Nephron (organoid): ENCODE data around the gene GJA10.
"Not testable (repeated sequence)": the region's sequence is repeated elsewhere in the genome, so short reads cannot be mapped to it uniquely, and the experiment has no call there.

Experiments used
- H3K27ac Mint-ChIP-seq, 3 experiments: 2 replicates each; pipeline ENCODE4 v1.8.0; 2020; ENCODE audit warnings: mixed read lengths in 3 of 3, mild to moderate bottlenecking in 2 of 3, moderate library complexity in 1 of 3
- H3K27me3 Mint-ChIP-seq: 2 replicates; pipeline ENCODE4 v1.8.0; 2021; ENCODE audit warnings: low read depth, mild to moderate bottlenecking, moderate library complexity, mixed read lengths
- H3K36me3 Mint-ChIP-seq: 2 replicates; pipeline ENCODE4 v1.8.0; 2020; ENCODE audit warnings: low read depth, mixed read lengths
- H3K4me1 Mint-ChIP-seq: 2 replicates; pipeline ENCODE4 v1.8.0; 2020; ENCODE audit warnings: mixed read lengths
- H3K4me3 Mint-ChIP-seq, 3 experiments: 2 replicates each; pipeline ENCODE4 v1.8.0; 2020; ENCODE audit warnings: mild to moderate bottlenecking in 3 of 3, mixed read lengths in 3 of 3, moderate library complexity in 2 of 3
- H3K9me3 Mint-ChIP-seq: 2 replicates; pipeline ENCODE4 v1.8.0; 2020; ENCODE audit warnings: mixed read lengths
- TF ChIP-seq, protein P1 (sequence below), 3 experiments: fragments of 200-600 bp; sonication (generic); IDR thresholded peaks; one replicate each; pipeline ENCODE4 v1.5.0; 2021; ENCODE audit warnings: antibody characterized with exemption in 3 of 3; ENCODE audit not compliant: unreplicated experiment in 3 of 3

The GJA10 gene

GRCh38 chr6:89894169-89894568 lies at the start of gene GJA10:
TSS of gene GJA10 (plus strand) at chr6:89894469. CDS start at chr6:89894469, 0 bp downstream.
- Mint-ChIP-seq H3K36me3 (no peaks in the 10 kb centered on the region), H3K9me3 (no peaks in the 10 kb centered on the region), H3K4me1 (no peaks in the 10 kb centered on the region), H3K27me3 (peaks cover 30% of the 10 kb centered on the region), H3K4me3 (no peak within 1 kb of the TSS), H3K27ac (no peak within 1 kb of the TSS)
- TF ChIP-seq, protein P1, sequence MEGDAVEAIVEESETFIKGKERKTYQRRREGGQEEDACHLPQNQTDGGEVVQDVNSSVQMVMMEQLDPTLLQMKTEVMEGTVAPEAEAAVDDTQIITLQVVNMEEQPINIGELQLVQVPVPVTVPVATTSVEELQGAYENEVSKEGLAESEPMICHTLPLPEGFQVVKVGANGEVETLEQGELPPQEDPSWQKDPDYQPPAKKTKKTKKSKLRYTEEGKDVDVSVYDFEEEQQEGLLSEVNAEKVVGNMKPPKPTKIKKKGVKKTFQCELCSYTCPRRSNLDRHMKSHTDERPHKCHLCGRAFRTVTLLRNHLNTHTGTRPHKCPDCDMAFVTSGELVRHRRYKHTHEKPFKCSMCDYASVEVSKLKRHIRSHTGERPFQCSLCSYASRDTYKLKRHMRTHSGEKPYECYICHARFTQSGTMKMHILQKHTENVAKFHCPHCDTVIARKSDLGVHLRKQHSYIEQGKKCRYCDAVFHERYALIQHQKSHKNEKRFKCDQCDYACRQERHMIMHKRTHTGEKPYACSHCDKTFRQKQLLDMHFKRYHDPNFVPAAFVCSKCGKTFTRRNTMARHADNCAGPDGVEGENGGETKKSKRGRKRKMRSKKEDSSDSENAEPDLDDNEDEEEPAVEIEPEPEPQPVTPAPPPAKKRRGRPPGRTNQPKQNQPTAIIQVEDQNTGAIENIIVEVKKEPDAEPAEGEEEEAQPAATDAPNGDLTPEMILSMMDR (IDR thresholded peaks at IDR 0.05; ENCODE audit: unreplicated experiment in 3 of 3), result no peak

- not testable (repeated sequence) for H3K27me3 Mint-ChIP-seq, H3K9me3 Mint-ChIP-seq, H3K27ac Mint-ChIP-seq, H3K4me3 Mint-ChIP-seq
- peaks cover 35% of the 10 kb centered on the region for H3K36me3 Mint-ChIP-seq
- peaks cover 11% of the 10 kb centered on the region for H3K4me1 Mint-ChIP-seq
Measured at GRCh38 chr6:89847513-89847912, 46.8 kb upstream of the GJA10 start.

DNA sequence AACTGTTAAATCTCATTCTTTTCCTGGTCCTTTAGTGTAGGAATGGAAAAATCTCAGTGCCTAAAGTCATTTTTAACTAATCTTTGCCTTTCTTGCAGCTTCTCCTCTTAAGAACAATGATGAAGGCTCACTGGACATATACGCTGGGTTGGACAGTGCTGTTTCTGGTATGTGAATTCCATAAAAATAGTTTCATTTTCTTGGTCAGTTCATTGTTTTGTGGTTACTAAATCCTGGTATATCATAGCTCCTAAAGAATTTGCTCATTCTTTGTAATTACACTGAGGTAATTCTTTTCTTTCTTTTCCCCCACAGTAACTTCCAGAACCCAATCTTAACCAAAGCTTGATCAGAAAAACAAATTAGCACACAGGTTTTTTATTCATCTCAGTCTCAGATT lies 41.2 kb upstream of the GJA10 start:
- Mint-ChIP-seq H3K9me3 (no peaks in the 10 kb centered on the region), H3K36me3 (peaks cover 61% of the 10 kb centered on the region), H3K27me3 (no peaks in the 10 kb centered on the region), H3K4me1 (no peaks in the 10 kb centered on the region), H3K27ac (no peak overlapping the region), H3K4me3 (no peak overlapping the region)
- TF ChIP-seq, protein P1 (IDR thresholded peaks at IDR 0.05; ENCODE audit: unreplicated experiment in 3 of 3), result no peak

DNA sequence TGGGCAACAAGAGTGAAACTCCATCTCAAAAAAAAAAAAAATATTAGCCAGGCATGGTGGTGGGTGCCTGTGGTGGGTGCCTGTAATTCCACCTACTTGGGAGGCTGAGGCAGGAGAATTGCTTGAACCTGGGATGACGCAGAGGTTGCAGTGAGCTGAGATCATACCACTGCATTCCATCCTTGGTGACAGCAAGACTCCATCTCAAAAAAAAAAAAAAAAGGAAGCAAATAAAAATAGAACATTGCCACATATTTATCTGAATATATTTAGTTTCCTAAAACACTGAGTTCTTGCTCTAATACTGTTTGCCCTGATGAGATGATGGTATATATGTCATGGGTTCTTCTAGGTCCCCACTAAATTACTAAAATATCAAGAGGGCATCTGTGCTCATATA lies 36.2 kb upstream of the GJA10 start:
- H3K27me3 Mint-ChIP-seq, result no peaks in the 10 kb centered on the region
- peaks cover 65% of the 10 kb centered on the region for H3K36me3 Mint-ChIP-seq
- H3K9me3 Mint-ChIP-seq, result peaks cover 2% of the 10 kb centered on the region
- TF ChIP-seq, protein P1 (IDR thresholded peaks at IDR 0.05; ENCODE audit: unreplicated experiment in 3 of 3), result no peak
- no peak overlapping the region for H3K4me3 Mint-ChIP-seq
- H3K4me1 Mint-ChIP-seq, result no peaks in the 10 kb centered on the region
- no peak overlapping the region for H3K27ac Mint-ChIP-seq

- Mint-ChIP-seq H3K36me3 (peaks cover 68% of the 10 kb centered on the region), H3K27ac (no peak overlapping the region), H3K27me3 (no peaks in the 10 kb centered on the region), H3K9me3 (peaks cover 2% of the 10 kb centered on the region), H3K4me1 (no peaks in the 10 kb centered on the region), H3K4me3 (no peak overlapping the region)
- TF ChIP-seq, protein P1 (IDR thresholded peaks at IDR 0.05; ENCODE audit: unreplicated experiment in 3 of 3), result no peak
Measured at GRCh38 chr6:89859744-89860143, 34.5 kb upstream of the GJA10 start.

- Mint-ChIP-seq H3K9me3 (peaks cover 2% of the 10 kb centered on the region), H3K36me3 (peaks cover 71% of the 10 kb centered on the region), H3K4me1 (no peaks in the 10 kb centered on the region), H3K27ac (no peak overlapping the region), H3K27me3 (no peaks in the 10 kb centered on the region), H3K4me3 (no peak overlapping the region)
- TF ChIP-seq, protein P1 (IDR thresholded peaks at IDR 0.05; ENCODE audit: unreplicated experiment in 3 of 3), result no peak
Measured at GRCh38 chr6:89862273-89862672, 32.0 kb upstream of the GJA10 start.
